Gastrocnemius medialis (tissue), 4 donors: ENCODE measurements around the gene UBE3B.

ENCODE experiments used
- POLR2A ChIP-seq, 2 donors: fragments of 450-650 bp; IDR thresholded peaks; one replicate each; pipeline ENCODE4 v1.6.1; 2017; ENCODE audit warnings: antibody characterized with exemption in 2 of 2, mild to moderate bottlenecking in 2 of 2, moderate library complexity in 2 of 2
- TF ChIP-seq, protein P1 (sequence below), 5 experiments: fragments of 450-650 bp in 3 of 5; fragments of 200-600 bp in 2 of 5; sonication (generic) in 2 of 5; IDR thresholded peaks in 4 of 5; conservative IDR thresholded peaks in 1 of 5; 1 replicate in 4 of 5; 2 replicates in 1 of 5; pipeline ENCODE4 v1.5.1; 2016 to 2019; ENCODE audit warnings: antibody characterized with exemption in 5 of 5, mild to moderate bottlenecking in 3 of 5, moderate library complexity in 3 of 5

DNA sequence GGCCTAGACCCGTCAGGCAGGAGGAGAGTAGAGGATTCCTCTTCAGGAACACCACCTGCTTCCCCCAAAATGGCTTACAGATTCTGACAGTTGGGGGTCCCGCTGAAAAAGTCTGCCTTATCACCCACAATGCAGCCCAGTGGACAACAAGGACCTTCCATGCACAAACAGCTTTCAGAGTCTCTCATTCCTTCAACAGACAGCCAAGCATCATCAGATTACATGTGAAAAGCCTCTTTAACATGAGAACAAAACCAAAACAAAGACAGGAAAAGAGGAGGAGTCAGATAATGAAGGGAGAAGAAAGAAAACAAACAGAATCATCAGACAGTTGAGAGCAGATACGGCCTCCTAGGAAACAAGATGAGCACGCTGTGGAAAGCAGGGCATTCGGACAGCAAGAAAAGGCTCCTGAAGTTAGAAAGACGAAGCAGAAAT lies 18.6 kb upstream of the UBE3B start:
- TF ChIP-seq, protein P1, sequence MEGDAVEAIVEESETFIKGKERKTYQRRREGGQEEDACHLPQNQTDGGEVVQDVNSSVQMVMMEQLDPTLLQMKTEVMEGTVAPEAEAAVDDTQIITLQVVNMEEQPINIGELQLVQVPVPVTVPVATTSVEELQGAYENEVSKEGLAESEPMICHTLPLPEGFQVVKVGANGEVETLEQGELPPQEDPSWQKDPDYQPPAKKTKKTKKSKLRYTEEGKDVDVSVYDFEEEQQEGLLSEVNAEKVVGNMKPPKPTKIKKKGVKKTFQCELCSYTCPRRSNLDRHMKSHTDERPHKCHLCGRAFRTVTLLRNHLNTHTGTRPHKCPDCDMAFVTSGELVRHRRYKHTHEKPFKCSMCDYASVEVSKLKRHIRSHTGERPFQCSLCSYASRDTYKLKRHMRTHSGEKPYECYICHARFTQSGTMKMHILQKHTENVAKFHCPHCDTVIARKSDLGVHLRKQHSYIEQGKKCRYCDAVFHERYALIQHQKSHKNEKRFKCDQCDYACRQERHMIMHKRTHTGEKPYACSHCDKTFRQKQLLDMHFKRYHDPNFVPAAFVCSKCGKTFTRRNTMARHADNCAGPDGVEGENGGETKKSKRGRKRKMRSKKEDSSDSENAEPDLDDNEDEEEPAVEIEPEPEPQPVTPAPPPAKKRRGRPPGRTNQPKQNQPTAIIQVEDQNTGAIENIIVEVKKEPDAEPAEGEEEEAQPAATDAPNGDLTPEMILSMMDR (IDR thresholded peaks at IDR 0.05 in 4 of 5, conservative IDR thresholded peaks at IDR 0.05 in 1 of 5) = no peak
- no peak for TF ChIP-seq POLR2A (IDR thresholded peaks at IDR 0.05)
